ENCODE data around the gene THAP7.

- no peak for TF ChIP-seq POLR2AphosphoS5 (IDR thresholded peaks at IDR 0.05)
- TF ChIP-seq, protein P1, sequence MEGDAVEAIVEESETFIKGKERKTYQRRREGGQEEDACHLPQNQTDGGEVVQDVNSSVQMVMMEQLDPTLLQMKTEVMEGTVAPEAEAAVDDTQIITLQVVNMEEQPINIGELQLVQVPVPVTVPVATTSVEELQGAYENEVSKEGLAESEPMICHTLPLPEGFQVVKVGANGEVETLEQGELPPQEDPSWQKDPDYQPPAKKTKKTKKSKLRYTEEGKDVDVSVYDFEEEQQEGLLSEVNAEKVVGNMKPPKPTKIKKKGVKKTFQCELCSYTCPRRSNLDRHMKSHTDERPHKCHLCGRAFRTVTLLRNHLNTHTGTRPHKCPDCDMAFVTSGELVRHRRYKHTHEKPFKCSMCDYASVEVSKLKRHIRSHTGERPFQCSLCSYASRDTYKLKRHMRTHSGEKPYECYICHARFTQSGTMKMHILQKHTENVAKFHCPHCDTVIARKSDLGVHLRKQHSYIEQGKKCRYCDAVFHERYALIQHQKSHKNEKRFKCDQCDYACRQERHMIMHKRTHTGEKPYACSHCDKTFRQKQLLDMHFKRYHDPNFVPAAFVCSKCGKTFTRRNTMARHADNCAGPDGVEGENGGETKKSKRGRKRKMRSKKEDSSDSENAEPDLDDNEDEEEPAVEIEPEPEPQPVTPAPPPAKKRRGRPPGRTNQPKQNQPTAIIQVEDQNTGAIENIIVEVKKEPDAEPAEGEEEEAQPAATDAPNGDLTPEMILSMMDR (IDR thresholded peaks at IDR 0.05) = no peak
Measured at GRCh38 chr22:20968281-20968977, 33.5 kb downstream of the THAP7 start.

All from esophagus muscularis mucosa (tissue), 3 donors.